Left ventricle myocardium inferior (tissue), 1 donor: ENCODE results near the gene CLEC16A. TPM values are rescaled to one million over a fixed set of nuclear protein-coding genes. Genes with fewer than 3 reads are reported as not detected.

ENCODE experiments used
- DNase-seq: peaks from one replicate; pipeline ENCODE4 v3.0.0-alpha.2; 2020
- H3K27ac ChIP-seq: fragments of 200-600 bp; replicated peaks from 2 replicates; pipeline ENCODE4 v1.8.0; 2021
- H3K27me3 ChIP-seq: fragments of 200-600 bp; 2 replicates; pipeline ENCODE4 v1.8.0; 2021; ENCODE audit warnings: low read depth
- H3K36me3 ChIP-seq: fragments of 200-600 bp; 2 replicates; pipeline ENCODE4 v1.8.0; 2021
- H3K4me1 ChIP-seq: fragments of 200-600 bp; 2 replicates; pipeline ENCODE4 v1.8.0; 2021
- H3K4me3 ChIP-seq: fragments of 200-600 bp; 2 replicates; pipeline ENCODE4 v1.8.0; 2021; ENCODE audit warnings: mild to moderate bottlenecking, moderate library complexity
- H3K9me3 ChIP-seq: fragments of 200-600 bp; replicated peaks from 2 replicates; pipeline ENCODE4 v1.8.0; 2021
- CTCF ChIP-seq: fragments of 200-600 bp; IDR thresholded peaks from 2 replicates; pipeline ENCODE4 v1.8.0; 2021; ENCODE audit warnings: antibody characterized with exemption, mild to moderate bottlenecking, borderline replicate concordance
- intact Hi-C: fragments of 100-400 bp; cut with micrococcal nuclease; formaldehyde crosslinking; loops from one replicate; pipeline ENCODE4 v1.11.0; 2022
- total RNA-seq: library from RNA; stranded (reverse); fragmentation: NEBNext Ultra II Directional; extraction: Animal tissue kit (Norgen Biotek cat#: 25700); gene quantifications from one replicate; pipeline ENCODE4 v1.2.1, GENCODE V29; 2021
- donor health status: DM: no; HTN: yes; CAD: no; lungs with severe emphysema.

The CLEC16A gene
- total RNA-seq, 1 donor from 2014 or later: 24.6 TPM

GRCh38 chr16:11183035-11183812 is 238.9 kb downstream of the CLEC16A start:
- DNase-seq: no peak
- peaks cover 5% of the 10 kb centered on the region for H3K4me1 ChIP-seq
- no peak overlapping the region for H3K27ac ChIP-seq
- no peak overlapping the region for H3K4me3 ChIP-seq
- no peak for TF ChIP-seq CTCF
- intact Hi-C loops: no loop called here
- no peaks in the 10 kb centered on the region for H3K27me3 ChIP-seq
- no peaks in the 10 kb centered on the region for H3K9me3 ChIP-seq
- peaks cover 18% of the 10 kb centered on the region for H3K36me3 ChIP-seq

GRCh38 chr16:11183951-11184350 is 239.6 kb downstream of the CLEC16A start:
- DNase-seq: no peak
- no peak overlapping the region for H3K4me3 ChIP-seq
- H3K36me3 ChIP-seq: peaks cover 12% of the 10 kb centered on the region
- no peak for TF ChIP-seq CTCF
- no peaks in the 10 kb centered on the region for H3K27me3 ChIP-seq
- H3K4me1 ChIP-seq: peaks cover 5% of the 10 kb centered on the region
- intact Hi-C loops: no loop called here
- H3K27ac ChIP-seq: no peak overlapping the region
- no peaks in the 10 kb centered on the region for H3K9me3 ChIP-seq

GRCh38 chr16:11187522-11188023 is 243.2 kb downstream of the CLEC16A start:
- intact Hi-C loops: no loop called here
- H3K27ac ChIP-seq: no peak overlapping the region
- H3K4me3 ChIP-seq: no peak overlapping the region
- no peaks in the 10 kb centered on the region for H3K4me1 ChIP-seq
- H3K9me3 ChIP-seq: no peaks in the 10 kb centered on the region
- H3K36me3 ChIP-seq: no peaks in the 10 kb centered on the region
- no peak for TF ChIP-seq CTCF
- DNase-seq: no peak
- no peaks in the 10 kb centered on the region for H3K27me3 ChIP-seq

- TF ChIP-seq CTCF: no peak
- Histone ChIP-seq H3K27me3 (no peaks in the 10 kb centered on the region), H3K4me3 (no peak overlapping the region), H3K36me3 (no peaks in the 10 kb centered on the region), H3K4me1 (no peaks in the 10 kb centered on the region), H3K27ac (no peak overlapping the region), H3K9me3 (no peaks in the 10 kb centered on the region)
- intact Hi-C loops: no loop called here
- DNase-seq: no peak
Observed at GRCh38 chr16:11188801-11189740, 244.7 kb downstream of the CLEC16A start.
